Fibroblast of skin of left quadriceps (primary cell): ENCODE results near the gene IGFBP2.

Source experiments
- DNase-seq, 2 experiments: peaks; one replicate each; pipeline ENCODE4 v3.0.0-alpha.2; 2013; ENCODE audit warnings: low read depth in 2 of 2

The IGFBP2 gene

DNA sequence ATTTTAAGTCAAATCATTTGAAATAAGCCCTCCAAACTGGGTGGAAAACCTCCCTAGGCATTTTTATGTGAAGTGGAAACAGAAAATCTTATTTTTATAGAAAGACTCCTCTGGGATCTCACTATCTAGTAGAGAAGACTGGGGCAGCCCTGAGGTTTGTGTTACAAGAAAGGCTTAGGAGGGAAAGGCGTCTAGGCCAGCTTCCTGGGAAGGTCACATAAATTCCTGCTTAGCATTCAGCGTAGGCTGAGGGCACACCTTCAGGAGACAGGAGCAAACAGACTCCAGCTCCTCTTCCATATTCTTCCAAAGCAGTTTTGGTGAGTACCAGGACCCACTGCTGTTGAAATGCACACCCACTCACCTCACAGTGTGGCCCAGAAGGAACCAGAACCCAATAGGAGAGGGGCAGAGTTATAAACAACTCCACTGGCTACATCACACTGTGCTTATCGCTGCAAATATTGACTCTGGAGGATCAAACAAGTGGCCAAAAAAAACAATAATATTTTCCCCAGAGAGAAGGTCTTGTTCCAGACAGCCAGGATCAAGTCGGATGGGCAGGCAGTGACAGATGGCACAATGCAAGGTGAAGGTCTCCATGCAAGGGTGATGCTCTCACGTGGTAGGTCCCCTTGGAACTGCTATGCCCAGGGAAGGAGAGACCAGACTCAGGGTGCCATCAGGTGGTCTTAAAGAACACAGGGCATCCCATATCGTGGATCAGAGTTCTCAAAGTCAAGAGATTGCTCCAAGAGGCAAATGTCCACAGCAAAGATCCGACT is 17.7 kb upstream of the IGFBP2 start:
- DNase-seq: no peak

DNA sequence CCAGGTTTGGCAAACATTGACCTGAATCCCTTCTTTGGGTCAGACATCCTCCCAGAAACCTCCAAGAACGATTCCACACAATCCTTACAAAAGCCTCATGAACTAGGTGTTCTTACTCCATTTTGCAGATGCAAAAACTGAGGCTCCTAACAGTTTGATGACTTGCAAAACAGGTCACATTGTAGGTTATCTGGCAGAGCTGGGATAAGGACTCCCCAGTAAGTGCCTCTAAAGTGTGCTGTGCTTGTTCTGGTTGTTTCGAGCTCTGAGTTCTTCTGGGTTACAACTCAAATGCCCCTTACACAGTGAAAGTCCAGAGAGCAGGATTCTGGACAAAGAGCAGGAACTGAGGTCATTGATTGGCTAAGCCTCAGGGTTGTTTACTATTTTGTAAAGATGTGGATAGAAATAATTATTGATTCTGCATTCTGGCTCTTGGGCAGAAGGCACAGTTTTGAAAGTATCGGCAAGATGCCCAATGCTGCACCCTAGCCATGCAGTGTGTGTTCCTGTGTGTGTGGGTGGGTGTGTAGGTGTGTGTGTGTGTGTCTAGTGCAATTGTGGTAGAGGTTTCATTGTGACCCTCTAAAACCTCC is 17.0 kb upstream of the IGFBP2 start:
- DNase-seq: no peak

DNA sequence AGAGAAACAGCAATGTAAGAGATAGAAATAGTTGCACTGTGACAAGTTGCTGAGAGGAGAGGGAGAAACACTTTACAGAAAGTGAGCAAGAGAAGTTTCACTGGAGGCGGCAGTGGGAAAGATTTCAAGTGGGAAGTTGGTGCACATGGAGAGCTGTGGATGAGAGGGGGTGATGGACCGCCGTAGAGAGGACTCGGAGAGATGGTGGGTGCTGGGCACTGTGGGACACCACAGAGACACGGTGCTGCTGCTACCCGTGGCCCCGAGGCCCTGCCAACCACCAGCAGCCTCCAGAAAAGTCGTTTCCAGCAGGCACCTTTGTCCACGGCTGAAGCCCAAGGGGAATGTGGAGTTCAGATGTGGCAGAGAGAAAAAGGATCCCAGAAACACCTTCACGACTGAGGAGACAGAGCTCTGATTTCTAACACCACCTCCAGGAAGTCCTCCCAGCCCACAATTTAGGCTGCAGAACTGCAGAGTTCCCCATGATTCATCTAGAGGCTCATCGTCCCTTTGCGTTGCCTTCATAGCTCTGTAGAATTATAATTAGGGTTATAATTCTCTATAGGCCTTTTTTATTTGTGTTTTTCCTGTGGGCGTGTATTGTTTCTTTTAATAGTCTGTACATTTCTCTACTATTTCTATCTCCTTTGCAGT is 15.9 kb upstream of the IGFBP2 start:
- no peak for DNase-seq

DNA sequence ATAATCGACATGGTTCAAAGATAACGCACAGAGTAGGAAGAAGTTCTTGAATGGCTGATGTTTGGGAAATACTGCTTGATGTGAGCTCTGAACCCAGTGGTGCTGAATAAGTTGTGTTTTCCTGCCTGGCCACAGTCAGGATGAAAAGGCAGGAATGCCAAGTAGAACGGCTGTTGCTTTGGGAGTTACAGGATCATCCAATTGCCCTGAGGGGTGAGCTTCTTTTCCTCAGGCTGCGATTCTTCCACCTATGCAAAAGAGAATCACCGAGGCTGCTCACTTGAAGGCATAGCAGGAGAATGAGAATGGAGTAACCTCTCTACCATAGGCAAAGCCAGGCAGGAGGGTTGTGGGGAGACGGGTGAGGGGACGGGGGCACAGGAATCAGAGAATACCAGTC is 14.4 kb upstream of the IGFBP2 start:
- no peak for DNase-seq

DNA sequence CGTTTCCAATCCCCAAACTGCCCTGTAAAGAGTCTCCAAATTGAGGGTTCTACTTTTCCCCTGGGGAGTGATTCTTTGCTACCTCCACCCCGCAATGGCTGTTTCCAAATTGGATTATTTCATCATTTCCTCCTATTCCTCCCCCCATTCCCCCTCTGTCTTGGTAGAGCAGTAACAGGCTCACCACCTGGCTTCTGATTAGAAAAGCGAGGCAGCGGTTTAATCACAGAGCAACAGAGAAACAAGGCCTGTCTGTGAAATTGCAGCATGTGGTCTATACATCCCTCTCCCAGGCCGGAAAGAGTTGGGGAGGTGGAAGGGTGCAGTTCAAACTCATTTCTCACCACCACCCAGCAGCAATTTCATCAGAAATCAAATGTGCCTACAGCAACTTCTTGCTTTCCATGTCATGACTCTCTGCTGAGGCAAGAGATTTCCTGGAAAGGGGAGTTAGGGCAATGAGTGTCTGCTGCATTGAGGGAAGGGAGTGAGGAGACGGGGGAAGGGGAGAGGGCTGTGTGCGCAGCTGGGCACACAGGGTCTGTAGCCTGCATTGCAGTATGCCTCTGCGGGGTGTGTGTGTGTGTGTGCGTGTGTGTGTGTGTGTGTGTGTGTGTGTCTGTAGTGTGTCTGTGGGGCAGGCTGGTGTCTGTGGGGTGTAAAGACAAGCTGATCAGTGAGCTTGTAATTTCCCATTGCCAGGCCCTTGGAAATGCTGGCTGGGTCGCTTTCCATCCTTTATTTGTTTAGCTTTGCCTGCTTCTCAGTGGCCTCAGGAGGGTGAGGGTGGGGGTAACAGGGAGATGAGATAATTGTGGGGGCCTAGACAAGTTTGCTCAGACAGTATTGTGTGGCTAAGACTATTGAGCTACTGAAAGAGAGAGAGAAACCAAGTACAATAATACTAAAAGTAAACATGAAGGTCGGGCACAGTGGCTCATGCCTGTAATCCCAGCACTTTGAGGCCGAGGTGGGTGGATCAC is 13.5 kb upstream of the IGFBP2 start:
- DNase-seq: peak; percentile 48 to 59

DNA sequence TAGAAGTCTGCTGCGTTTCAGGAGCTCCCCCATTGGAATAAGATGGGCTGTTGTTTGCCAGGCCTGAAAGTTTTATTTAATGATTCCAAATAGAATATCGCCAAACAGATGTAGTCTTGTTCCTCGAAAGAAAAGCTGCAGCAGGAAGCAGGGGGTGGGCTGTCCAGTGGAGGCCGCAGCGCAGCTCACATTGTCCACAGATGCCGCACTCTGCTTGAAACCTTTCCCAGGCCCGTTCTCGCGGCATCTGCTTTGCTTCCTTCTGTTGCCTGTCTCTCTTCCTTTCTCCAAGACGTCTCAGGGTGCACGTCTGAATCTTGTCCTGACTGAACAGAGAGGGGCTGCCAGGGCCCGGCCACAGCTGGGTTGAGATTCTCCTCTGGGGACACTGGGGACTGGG is 12.4 kb upstream of the IGFBP2 start:
- peak in 1 of 2 experiments; percentile 26 for DNase-seq

DNA sequence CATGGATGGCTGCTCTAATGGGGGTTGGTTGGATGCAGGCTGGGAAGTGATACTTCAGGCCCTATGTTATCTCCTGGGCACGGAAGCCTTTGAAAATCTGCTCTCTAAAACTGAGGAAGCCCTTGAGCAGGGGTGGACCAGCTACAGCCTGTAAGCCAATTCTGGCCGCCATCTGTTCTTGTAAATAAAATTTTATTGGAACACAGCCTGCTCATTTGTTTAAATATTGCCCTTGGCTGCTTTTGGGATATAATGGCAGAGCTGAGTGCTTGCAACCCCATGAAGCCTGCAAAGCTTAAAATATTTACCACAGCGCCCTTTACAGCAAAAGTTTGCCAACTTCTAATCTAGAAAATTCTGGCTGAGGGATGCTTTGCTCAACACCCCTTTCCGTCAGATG is 11.9 kb upstream of the IGFBP2 start:
- DNase-seq: no peak

DNA sequence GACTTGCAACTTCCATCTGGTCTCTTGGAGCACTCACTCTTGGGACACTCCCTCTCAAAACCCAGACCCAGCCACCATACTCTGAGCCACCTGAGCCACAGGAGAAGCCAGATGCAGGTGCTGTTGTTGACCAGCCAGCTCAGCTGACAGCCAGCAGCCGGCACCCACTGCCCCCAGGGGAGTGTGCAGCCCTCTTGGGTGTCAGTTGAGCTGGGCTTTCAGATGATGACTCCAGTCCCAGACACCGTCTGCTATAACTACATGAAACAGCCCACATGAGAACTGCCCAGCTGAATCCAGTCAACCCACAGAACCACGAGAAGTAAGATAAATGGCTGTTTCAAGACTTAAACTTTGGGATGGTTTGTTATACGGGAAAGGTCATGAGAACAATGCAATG is 10.7 kb upstream of the IGFBP2 start:
- no peak for DNase-seq

DNA sequence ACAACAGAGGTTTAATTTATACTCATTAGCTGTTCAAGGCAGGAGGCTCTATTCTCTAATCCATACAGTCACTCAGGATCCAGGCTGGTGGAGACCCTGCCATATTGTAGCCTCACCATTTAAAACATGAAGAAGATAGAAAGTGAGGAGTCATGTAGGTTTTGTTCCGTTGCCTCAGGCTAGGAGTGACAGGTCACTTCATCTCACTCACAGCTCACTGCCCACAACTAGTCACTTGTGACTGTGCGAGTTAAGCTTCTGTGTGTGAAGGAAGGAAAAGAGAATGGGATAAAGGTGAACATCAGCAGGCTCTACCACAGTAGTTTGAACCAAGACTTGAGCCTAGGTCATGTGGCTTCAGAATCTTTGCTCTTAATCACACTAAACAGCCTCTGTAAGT is 9.0 kb upstream of the IGFBP2 start:
- no peak for DNase-seq

DNA sequence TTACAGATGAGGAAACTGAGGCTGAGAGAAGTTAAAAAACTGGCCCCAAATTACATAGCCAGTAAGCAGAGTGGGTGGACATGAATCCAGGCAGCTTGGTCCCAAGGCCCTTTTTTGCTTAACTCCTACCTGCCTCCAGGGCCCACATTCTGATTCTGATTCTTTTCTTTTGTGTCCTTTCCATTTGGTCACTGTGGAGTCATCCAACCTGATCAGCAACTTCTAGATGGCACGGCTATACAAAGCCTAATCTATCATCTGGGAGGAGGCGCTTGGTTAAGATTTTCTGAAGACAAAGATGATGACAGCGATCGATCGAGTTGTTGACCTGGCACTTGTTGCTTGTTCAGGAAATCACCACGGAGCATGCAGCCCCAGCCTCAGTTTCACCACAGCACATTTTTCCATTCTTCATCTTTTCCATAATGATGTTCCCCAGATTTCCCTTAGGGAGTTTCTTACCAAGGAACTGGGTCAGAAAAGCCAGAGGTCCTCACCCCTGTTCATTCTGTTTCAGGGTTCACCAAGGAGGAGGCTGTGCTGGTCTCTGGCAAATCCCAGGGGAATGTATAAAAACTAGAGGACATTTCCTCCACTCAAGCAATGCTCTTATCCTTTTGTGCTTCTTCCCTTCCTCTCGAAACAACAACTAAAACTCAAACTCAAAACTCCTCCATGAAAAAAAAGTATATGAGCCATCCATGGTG is 6.9 kb upstream of the IGFBP2 start:
- no peak for DNase-seq

DNA sequence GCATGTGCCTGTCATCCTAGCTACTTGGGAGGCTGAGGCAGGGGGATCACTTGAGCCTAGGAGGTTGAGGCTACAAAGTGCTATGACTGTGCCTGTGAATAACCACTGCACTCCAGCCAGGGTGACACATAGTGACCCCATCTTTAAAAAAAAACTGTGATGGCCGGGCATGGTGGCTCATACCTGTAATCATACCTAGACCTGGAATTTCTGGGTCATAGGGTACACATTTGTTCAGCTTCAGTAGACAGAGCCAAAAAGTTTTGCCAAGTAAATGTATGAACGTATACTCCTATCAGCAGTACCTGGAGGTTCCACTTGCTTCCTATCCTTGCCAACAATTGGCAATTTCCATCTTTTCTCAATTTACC is 6.4 kb upstream of the IGFBP2 start:
- DNase-seq: no peak

DNA sequence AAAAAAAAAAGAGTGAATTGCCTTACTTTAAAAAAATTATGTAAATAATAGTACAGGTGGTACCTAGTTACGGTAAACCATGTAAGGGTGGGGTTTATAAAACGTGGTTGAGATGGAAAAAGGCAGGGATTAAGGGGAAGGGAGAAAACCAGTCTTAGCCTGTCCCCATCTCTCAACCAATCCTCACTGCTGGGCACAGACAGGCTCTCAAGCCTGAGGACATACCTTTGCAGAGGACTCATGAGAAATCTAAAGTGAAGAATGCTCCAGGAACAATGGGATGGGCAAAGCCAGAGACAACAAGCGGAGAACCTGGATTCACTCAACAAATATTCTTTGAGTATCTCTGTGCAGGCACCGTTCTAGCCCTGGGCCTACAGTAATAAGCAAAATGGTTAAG is 3.4 kb upstream of the IGFBP2 start:
- no peak for DNase-seq

DNA sequence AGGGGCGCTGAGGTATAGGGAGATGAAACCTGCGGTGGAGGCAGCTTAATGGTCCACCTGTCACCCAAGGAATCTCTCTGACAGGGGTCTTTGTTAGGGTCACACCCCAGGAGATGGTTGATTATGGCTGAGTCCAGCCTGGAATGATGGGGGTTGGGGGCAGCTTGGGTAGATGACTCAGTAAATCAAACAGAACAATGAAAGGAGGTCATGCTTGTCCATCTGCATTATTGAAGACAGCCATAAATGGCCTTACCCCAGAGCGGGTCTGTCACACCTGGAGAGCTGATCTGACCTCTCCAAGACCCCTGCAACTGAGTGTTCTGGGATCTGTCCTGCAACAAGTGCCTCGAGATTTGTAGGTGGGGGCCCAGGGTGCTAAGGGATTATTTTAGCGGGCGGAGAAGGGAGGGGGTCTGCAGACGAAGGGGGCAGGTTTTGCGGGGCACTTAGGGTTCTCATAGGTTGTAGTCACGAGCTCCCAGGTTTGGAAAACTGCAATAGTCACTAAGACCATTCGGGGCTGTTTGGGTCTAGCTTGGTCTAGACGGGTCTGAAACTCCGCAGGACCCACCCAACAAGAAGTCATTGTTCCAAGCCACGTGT is 771 bp upstream of the IGFBP2 start:
- no peak for DNase-seq

DNA sequence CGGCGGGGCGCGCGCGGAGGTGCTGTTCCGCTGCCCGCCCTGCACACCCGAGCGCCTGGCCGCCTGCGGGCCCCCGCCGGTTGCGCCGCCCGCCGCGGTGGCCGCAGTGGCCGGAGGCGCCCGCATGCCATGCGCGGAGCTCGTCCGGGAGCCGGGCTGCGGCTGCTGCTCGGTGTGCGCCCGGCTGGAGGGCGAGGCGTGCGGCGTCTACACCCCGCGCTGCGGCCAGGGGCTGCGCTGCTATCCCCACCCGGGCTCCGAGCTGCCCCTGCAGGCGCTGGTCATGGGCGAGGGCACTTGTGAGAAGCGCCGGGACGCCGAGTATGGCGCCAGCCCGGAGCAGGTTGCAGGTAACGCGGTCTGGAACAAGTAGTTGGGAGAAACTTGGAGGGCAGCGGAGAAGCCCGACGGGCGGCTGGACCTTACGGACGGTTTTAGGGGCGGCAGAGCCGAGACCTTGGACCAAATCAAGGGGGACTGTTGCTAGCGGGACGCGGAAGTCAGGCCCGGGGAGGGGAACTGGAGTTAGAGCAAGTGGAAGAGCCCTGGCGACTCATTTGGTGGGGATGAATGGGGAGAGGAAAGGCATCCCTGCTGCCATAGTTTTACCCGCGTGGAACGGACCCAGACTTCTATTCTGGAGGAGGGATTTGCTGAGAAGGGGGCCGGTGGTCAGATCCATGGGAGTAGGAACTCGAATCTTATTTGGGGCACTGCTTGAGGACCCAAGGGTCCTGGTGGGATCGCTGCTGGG is 573 bp downstream of the IGFBP2 start:
- DNase-seq: no peak

DNA sequence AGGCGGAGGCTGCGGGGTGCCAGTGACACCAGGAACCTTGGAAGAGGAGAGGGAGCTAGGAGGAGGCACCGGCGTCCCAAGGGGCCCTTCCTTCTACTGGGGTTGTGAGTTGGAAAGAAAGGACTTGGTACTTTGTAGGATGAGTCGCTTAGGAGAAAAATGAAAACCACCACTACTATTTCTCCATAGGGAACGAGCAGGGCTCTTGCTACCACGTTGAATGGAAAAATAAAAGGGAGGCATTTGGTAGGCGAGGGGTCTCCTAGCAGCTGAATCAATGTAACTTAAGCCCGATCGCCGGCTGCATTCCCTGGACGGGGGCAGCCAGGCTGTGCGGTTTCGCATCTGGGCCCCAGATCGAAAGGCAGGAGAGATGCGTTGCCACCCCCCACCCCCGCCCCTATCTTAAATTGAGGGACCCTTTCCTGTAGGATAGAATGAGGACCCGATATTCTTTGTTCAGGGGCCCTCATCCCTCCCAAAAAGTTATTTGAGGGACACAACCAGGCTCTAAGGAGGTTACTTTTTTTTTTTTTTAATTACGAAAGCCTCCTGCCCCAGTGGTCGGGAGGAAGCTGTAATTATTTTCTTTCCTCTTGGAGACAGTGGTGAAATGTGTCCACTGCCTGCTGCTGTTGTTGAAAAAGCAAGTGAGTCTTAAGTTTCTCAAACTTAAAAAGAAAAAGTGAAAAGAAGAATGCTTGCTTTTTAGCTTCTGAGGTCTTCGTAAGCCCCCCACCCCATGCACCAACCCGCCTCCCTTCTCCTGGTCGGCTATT is 1.3 kb downstream of the IGFBP2 start:
- no peak for DNase-seq

DNA sequence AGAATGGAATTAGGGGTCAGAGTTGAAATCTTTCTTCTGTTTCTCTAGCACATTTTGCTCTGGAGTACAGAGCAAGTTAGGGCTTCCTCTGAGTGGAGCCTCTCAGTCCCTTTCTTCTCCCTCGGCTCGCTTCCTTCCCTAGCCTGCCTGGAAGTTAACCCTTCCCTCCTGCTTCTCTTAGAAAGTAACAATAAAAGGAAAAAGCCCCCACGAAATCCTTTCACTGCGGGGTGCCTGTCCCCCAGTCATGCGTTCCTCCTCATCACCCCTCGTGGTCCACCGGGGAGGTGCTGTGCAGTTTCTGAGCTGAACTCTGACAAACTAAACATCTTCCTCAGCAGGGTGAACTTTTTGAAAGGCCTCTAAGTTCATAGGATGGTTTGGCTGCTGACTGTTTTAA is 2.0 kb downstream of the IGFBP2 start:
- DNase-seq: no peak

DNA sequence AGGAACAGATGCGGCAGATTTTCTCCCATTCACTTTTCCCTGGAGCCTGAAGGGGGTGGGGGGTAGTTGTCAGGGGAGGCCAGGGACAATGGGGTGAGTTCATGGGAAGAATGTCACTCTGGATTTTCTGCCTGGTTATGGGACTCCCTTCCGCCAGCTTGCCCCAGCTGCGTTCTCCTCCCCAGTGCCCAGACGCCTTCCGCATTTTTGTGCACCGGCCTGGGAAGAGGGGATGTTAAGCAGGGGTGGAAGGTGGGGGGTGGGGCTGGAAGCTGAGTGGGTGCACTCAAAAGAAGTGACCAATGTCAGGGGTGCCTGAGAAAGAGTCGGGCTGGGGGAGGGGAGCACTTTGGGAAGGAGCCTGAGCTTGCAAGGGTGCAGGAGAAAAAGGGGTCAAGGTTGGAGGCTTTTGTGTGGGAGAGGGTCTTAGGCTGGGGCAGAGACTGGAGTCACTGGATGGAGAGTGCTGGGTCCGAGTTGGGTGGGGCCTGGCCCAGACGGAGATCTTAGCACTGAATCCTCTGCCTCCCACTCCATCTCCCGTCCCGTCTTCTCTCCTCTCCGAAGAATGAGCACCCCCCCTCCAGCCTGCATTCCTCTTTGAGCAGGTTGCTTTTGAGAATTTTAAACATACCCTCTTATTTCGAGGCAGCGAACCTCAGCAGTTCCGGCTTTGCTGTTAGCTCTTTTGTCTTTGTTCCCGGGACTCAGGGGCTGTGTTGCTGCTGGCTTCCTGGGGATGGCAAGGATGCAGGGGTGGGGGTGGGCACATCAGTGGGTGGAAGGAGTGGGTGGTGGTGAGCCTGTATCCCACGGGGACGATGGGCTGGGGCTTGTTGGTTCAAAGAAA is 2.7 kb downstream of the IGFBP2 start:
- no peak for DNase-seq
